GM12874 (cell line): ENCODE measurements around the gene NFKB1.

Experiments used
- TF ChIP-seq, protein P1 (sequence below): IDR thresholded peaks from 2 replicates; pipeline ENCODE4 v1.5.1; 2011; ENCODE audit warnings: low read depth, mild to moderate bottlenecking, control low read depth, low read length, moderate library complexity; ENCODE audit not compliant: insufficient read depth

The NFKB1 gene

GRCh38 chr4:102647117-102647516 is 146.0 kb downstream of the NFKB1 start:
- TF ChIP-seq, protein P1, sequence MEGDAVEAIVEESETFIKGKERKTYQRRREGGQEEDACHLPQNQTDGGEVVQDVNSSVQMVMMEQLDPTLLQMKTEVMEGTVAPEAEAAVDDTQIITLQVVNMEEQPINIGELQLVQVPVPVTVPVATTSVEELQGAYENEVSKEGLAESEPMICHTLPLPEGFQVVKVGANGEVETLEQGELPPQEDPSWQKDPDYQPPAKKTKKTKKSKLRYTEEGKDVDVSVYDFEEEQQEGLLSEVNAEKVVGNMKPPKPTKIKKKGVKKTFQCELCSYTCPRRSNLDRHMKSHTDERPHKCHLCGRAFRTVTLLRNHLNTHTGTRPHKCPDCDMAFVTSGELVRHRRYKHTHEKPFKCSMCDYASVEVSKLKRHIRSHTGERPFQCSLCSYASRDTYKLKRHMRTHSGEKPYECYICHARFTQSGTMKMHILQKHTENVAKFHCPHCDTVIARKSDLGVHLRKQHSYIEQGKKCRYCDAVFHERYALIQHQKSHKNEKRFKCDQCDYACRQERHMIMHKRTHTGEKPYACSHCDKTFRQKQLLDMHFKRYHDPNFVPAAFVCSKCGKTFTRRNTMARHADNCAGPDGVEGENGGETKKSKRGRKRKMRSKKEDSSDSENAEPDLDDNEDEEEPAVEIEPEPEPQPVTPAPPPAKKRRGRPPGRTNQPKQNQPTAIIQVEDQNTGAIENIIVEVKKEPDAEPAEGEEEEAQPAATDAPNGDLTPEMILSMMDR: no peak

GRCh38 chr4:102657206-102657605 is 156.0 kb downstream of the NFKB1 start:
- TF ChIP-seq, protein P1: no peak

DNA sequence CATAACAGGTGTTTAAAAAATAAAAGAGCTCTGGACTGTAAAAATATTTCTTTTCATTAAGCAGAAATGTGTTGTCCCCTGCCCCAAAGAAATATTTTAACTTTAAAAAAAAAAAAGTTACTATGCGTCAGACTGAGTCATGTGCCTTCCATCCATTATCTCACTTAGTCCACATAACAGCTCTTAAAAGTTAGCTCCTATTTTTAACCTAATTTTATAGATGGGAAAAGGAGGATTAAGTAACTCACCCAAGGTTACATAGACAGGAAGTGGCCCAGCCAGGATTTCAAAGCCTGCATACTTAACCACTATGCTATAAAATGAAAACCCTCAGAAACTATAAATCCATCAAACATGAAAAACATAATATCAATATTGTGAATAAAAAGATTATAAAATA is 161.9 kb downstream of the NFKB1 start:
- TF ChIP-seq, protein P1: no peak

DNA sequence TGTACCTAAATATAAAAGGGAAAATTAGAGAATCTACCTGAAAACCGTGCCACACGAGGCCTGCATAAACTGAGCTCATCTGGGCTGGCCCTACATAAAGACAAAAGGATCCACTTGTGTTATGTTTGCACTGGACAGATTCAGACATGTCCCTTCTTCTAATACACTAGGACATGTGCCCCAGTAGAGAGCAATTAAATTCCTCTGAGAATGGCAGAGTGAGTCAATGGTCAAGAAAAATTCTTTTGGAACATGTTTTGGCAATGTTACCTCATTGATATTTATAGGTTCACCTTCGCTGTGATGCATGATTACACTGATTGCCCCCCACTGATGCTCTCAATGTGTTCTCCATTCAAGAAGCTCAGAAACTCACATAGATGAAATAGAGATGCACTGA is 164.4 kb downstream of the NFKB1 start:
- TF ChIP-seq, protein P1: no peak
